Measurements from ENCODE around the gene ZDHHC16. TPM values are rescaled to one million over a fixed set of nuclear protein-coding genes. Genes with fewer than 3 reads are reported as not detected.

ZDHHC16 gene
- total RNA-seq (2014; rRNA removed; shearing (Covaris generic)) (28.7 and 31.0 TPM in 2 replicates), total RNA-seq (2022) (35.8 and 38.4 TPM in 2 replicates), Bru-seq, nascent RNA (percentile 69 among the genes with signal in this experiment), BruChase-seq, experiment 1, labeled RNA remaining after a 6-hour chase (percentile 78 among the genes with signal in this experiment), BruChase-seq, experiment 2, labeled RNA remaining after a 2-hour chase (percentile 78 among the genes with signal in this experiment)
- long read RNA-seq, transcript ZDHHC16-203 (10 exons, 1,647 nt), result minor isoform, 8 of 83 reads
- long read RNA-seq, transcript ZDHHC16-206 (11 exons, 1,798 nt), result major isoform, 29 of 83 reads
- long read RNA-seq, transcript ZDHHC16-207 (12 exons, 2,014 nt), result minor isoform, 6 of 83 reads
- long read RNA-seq, transcript ZDHHC16-202 (10 exons, 1,718 nt), result minor isoform, 10 of 83 reads
- long read RNA-seq, partial matches to known transcripts, result 1 of 83 reads
- long read RNA-seq, other reads (novel, unspliced or antisense), result 28 of 83 reads

- intact Hi-C loops (cut with micrococcal nuclease; ENCODE audit: unreplicated experiment), result loop anchor here (1.0 to 2.0 kb wide), 3 partner anchors 17 to 52 kb away; partner anchors contain the start of genes MMS19 and UBTD1
- H3K27ac ChIP-seq (ENCODE audit: low read depth, low read length, poor library complexity, severe bottlenecking), result peak within 1 kb of the TSS; percentile 36
- ChIA-PET POLR2A (no interaction called here), CTCF (ENCODE audit: unreplicated experiment) (no interaction called here)
- H3K79me2 ChIP-seq (ENCODE audit: insufficient read depth, low read depth, low read length), result peaks cover 32% of the 10 kb centered on the region; the same call in 1 of the 2 replicates
- H3K4me1 ChIP-seq (ENCODE audit: insufficient read depth, low read length, poor library complexity, severe bottlenecking), result peaks cover 28% of the 10 kb centered on the region
- peak within 1 kb of the TSS; percentile 77 for H3K4me2 ChIP-seq (ENCODE audit: low read length)
- H4K20me1 ChIP-seq (ENCODE audit: insufficient read depth, low read length), result peaks cover 7% of the 10 kb centered on the region; the same call in 1 of the 2 replicates
- TF ChIP-seq CTCF (conservative IDR thresholded peaks at IDR 0.05; ENCODE audit: low read length), result peak; percentile 38
- no peak for TF ChIP-seq EZH2phosphoT487 (IDR thresholded peaks at IDR 0.05; ENCODE audit: borderline replicate concordance, low read depth, low read length)
- H3K36me3 ChIP-seq (ENCODE audit: insufficient read depth, low read length), result peaks cover 38% of the 10 kb centered on the region
- no peaks in the 10 kb centered on the region for H3K9me3 ChIP-seq (ENCODE audit: low read length)
- peak within 1 kb of the TSS; percentile 78 for H2AFZ ChIP-seq (ENCODE audit: low read length)
- H3K9me2 ChIP-seq (ENCODE audit: insufficient read depth, low read length), result no peaks in the 10 kb centered on the region
- peak; percentile 96 for DNase-seq (ENCODE audit: low spot score)
- H3K4me3 ChIP-seq (ENCODE audit: low read depth, low read length, poor library complexity, severe bottlenecking), result peak within 1 kb of the TSS; percentile 89
- BruUV-seq (replicated peaks), result TSS peak; percentile 77
Observed at GRCh38 chr10:97445722-97446639, at the start of gene ZDHHC16, which contains the start of gene EXOSC1. ZDHHC16 (plus strand) TSS chr10:97446175; CDS start chr10:97451676, 5,501 bp downstream. EXOSC1 (minus strand) TSS chr10:97446006; CDS start chr10:97445985, 21 bp downstream.

DNA sequence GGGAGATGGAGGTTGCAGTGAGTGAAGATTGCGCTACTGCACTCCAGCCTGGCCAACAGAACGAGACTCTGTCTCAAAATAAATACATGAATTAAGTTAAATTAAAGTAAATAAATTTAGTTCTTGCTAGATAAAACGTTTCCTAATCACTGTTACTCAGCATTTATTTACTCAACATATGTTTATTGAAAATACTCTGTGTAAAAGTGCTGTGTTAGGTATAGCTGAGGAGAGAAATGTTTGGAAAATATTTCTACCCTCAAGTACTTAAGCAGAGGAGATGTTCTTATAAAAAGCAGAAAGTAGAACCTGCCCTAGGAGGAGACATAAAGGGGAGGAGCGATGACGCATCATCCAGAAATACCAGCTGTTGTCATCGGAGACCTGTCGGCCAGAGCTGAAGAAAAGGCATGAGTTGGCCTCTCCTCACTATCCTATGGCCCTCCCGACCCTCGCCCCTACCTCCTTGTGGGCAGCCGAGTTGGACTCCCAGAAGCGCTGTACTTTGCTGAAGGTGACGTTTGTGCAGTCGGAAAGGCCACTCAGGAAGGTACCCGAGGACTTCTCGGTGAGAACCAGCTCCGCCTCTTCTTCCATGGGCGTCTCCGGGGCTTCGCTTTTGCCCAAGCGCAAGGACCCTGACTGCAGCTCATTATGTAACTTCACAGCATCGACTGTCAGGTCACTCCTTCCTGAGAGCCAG lies 46.0 kb upstream of the ZDHHC16 start:
- no TSS peak for BruUV-seq (replicated peaks)
- POLR2A ChIA-PET, result interaction anchor here (0.5 to 1.6 kb wide), 6 partner anchors 28 to 198 kb away, joined by 3 read pairs; no protein-coding TSS in a partner anchor
- H3K9me3 ChIP-seq (ENCODE audit: low read length), result no peaks in the 10 kb centered on the region
- peaks cover 34% of the 10 kb centered on the region for H3K36me3 ChIP-seq (ENCODE audit: insufficient read depth, low read length)
- TF ChIP-seq EZH2phosphoT487 (IDR thresholded peaks at IDR 0.05; ENCODE audit: borderline replicate concordance, low read depth, low read length) (no peak), CTCF (conservative IDR thresholded peaks at IDR 0.05; ENCODE audit: low read length) (no peak)
- peak overlapping the region; percentile 50 for H3K27ac ChIP-seq (ENCODE audit: low read depth, low read length, poor library complexity, severe bottlenecking)
- peaks cover 5% of the 10 kb centered on the region for H3K4me1 ChIP-seq (ENCODE audit: insufficient read depth, low read length, poor library complexity, severe bottlenecking)
- H2AFZ ChIP-seq (ENCODE audit: low read length), result peak overlapping the region; percentile 92; the same call in 1 of the 2 replicates
- CTCF ChIA-PET (ENCODE audit: unreplicated experiment), result interaction anchor here (0.6 to 1.1 kb wide), 2 partner anchors 86 to 1706 kb away, joined by 3 read pairs; partner anchors contain the start of gene TCTN3
- intact Hi-C loops (cut with micrococcal nuclease; ENCODE audit: unreplicated experiment), result loop anchor here (5.0 kb wide), 2 partner anchors 68 to 123 kb away; partner anchors contain the start of gene FRAT2
- no peaks in the 10 kb centered on the region for H3K9me2 ChIP-seq (ENCODE audit: insufficient read depth, low read length)
- H3K4me3 ChIP-seq (ENCODE audit: low read depth, low read length, poor library complexity, severe bottlenecking), result peak overlapping the region; percentile 84
- no peaks in the 10 kb centered on the region for H4K20me1 ChIP-seq (ENCODE audit: insufficient read depth, low read length)
- peak overlapping the region; percentile 88 for H3K4me2 ChIP-seq (ENCODE audit: low read length)
- H3K79me2 ChIP-seq (ENCODE audit: insufficient read depth, low read depth, low read length), result peaks cover 24% of the 10 kb centered on the region; the same call in 1 of the 2 replicates
- peak; percentile 71 for DNase-seq (ENCODE audit: low spot score)

Measured in OCI-LY7 (cell line).